ENCODE measurements around the gene VWA3B. TPM values are rescaled to one million over a fixed set of nuclear protein-coding genes. Genes with fewer than 3 reads are reported as not detected.
"Not testable (repeated sequence)": the region's sequence is repeated elsewhere in the genome, so short reads cannot be mapped to it uniquely, and the experiment has no call there.

Gene VWA3B
- polyA plus RNA-seq, 3 donors: not detected

DNA sequence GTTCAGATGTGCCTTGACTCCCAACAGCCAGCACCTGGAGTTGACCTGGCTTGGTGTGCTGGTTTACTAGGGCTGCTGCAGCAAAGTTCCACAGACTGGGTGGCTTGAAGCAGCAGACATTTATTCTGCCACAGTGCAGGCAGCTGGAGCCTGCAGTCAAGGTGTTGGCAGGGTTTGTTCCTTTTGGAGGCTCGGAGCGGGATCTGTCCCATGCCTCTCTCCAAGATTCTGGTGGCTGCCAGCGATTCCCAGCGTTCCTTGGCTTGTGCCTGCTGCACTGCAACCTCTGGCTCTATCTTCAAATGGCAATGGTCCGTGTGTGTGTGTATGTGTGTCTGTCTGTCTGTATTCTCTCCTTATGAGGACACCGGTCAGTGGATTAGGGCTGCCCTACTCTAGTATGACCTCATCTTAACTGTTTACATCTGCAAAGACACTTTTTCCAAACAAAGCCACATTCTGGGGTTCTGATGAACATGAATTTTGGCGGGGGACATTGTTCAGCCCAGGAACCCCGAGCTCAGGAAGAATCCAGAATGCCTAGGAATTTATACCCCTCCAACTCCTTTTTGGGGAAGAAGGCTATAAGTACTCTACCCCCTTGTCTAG is 46.5 kb upstream of the VWA3B start:
- Mint-ChIP-seq H3K9me3 (peaks cover 24 to 36% (median 29%) of the 10 kb centered on the region in 7 donors), H3K36me3 (peaks cover 19 to 20% of the 10 kb centered on the region in 2 donors), H3K4me3 (peak overlapping the region in 1 of 2 donors; percentile 69), H3K27me3 (ENCODE audit: low read depth in 3 of 3) (peaks cover 70 to 85% (median 75%) of the 10 kb centered on the region in 3 donors), H3K27ac (no peak overlapping the region), H3K4me1 (peaks cover 20% of the 10 kb centered on the region)
- no peak for DNase-seq
- Histone ChIP-seq H3K4me3 (replicated peaks in 1 of 3; ENCODE audit: low read depth in 2 of 3, low read length in 3 of 3) (no peak overlapping the region), H3K27me3 (ENCODE audit: control insufficient read depth in 2 of 2, insufficient read depth in 2 of 2, low read length in 2 of 2) (peaks cover 40 to 68% of the 10 kb centered on the region in 2 donors), H3K9me3 (replicated peaks in 1 of 2; ENCODE audit: control insufficient read depth in 1 of 2, insufficient read depth in 1 of 2, low read length in 2 of 2) (peaks cover 19 to 28% of the 10 kb centered on the region in 2 donors), H4K20me1 (ENCODE audit: insufficient read depth, low read length) (peaks cover 5% of the 10 kb centered on the region), H3K36me3 (replicated peaks in 1 of 2; ENCODE audit: control insufficient read depth in 1 of 2, insufficient read depth in 2 of 2, low read length in 2 of 2) (no peaks in the 10 kb centered on the region), H3K79me2 (ENCODE audit: insufficient read depth, low read length) (no peaks in the 10 kb centered on the region), H3K27ac (ENCODE audit: low read depth in 1 of 2, low read length in 2 of 2) (no peak overlapping the region), H3K4me2 (replicated peaks; ENCODE audit: extremely low read depth, low read length, poor library complexity, severe bottlenecking) (no peak overlapping the region), H3K9ac (ENCODE audit: insufficient read depth, low read length, poor library complexity, severe bottlenecking) (no peak overlapping the region), H3K4me1 (ENCODE audit: control insufficient read depth in 1 of 2, insufficient read depth in 2 of 2, low read length in 2 of 2) (peaks cover 18% of the 10 kb centered on the region in 2 donors), H2AFZ (ENCODE audit: insufficient read depth, low read depth, low read length, poor library complexity, severe bottlenecking) (no peak overlapping the region)
- TF ChIP-seq, protein P1, sequence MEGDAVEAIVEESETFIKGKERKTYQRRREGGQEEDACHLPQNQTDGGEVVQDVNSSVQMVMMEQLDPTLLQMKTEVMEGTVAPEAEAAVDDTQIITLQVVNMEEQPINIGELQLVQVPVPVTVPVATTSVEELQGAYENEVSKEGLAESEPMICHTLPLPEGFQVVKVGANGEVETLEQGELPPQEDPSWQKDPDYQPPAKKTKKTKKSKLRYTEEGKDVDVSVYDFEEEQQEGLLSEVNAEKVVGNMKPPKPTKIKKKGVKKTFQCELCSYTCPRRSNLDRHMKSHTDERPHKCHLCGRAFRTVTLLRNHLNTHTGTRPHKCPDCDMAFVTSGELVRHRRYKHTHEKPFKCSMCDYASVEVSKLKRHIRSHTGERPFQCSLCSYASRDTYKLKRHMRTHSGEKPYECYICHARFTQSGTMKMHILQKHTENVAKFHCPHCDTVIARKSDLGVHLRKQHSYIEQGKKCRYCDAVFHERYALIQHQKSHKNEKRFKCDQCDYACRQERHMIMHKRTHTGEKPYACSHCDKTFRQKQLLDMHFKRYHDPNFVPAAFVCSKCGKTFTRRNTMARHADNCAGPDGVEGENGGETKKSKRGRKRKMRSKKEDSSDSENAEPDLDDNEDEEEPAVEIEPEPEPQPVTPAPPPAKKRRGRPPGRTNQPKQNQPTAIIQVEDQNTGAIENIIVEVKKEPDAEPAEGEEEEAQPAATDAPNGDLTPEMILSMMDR (IDR thresholded peaks at IDR 0.05): no peak
- intact Hi-C loops (cut with micrococcal nuclease): no loop called here
- no CpG with 5 or more reads among the region's 8 CpGs for WGBS (ENCODE audit: insufficient coverage)

DNA sequence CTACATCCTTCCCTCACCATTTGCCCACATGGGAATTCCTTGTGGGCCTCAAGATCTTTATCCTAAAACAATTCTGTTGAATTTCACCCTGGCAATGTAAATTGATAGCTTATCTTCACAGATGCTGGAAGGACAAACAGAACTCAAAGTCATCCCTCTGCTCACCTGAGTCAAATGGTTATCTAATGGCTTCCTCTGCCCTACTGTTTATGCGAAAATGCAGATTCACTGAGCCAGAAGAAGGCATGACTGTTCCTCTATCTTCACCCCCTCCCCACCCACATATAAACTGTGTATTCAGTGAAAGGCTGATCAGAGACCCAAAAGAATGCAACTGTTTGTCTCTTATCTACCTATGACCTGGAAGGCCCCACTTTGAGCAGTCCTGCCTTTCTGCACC is 43.9 kb upstream of the VWA3B start:
- peaks cover 28 to 35% of the 10 kb centered on the region in 2 donors for H3K9me3 ChIP-seq (replicated peaks in 1 of 2; ENCODE audit: control insufficient read depth in 1 of 2, insufficient read depth in 1 of 2, low read length in 2 of 2)
- H3K27ac ChIP-seq (ENCODE audit: low read depth in 1 of 2, low read length in 2 of 2): no peak overlapping the region
- no peak overlapping the region for H3K27ac Mint-ChIP-seq
- no peak overlapping the region for H2AFZ ChIP-seq (ENCODE audit: insufficient read depth, low read depth, low read length, poor library complexity, severe bottlenecking)
- DNase-seq: no peak
- no peak overlapping the region for H3K4me3 ChIP-seq (replicated peaks in 1 of 3; ENCODE audit: low read depth in 2 of 3, low read length in 3 of 3)
- no peak overlapping the region for H3K9ac ChIP-seq (ENCODE audit: insufficient read depth, low read length, poor library complexity, severe bottlenecking)
- TF ChIP-seq, protein P1 (IDR thresholded peaks at IDR 0.05): no peak
- no peaks in the 10 kb centered on the region for H3K79me2 ChIP-seq (ENCODE audit: insufficient read depth, low read length)
- H3K27me3 Mint-ChIP-seq (ENCODE audit: low read depth in 3 of 3): peaks cover 51 to 77% (median 53%) of the 10 kb centered on the region in 3 donors
- no CpG with 5 or more reads among the region's 1 CpG for WGBS (ENCODE audit: insufficient coverage)
- H4K20me1 ChIP-seq (ENCODE audit: insufficient read depth, low read length): peaks cover 5% of the 10 kb centered on the region
- intact Hi-C loops (cut with micrococcal nuclease): no loop called here
- peaks cover 33 to 53% (median 36%) of the 10 kb centered on the region in 7 donors for H3K9me3 Mint-ChIP-seq
- H3K36me3 Mint-ChIP-seq: peaks cover 19 to 20% of the 10 kb centered on the region in 2 donors
- H3K4me3 Mint-ChIP-seq: no peak overlapping the region
- H3K27me3 ChIP-seq (ENCODE audit: control insufficient read depth in 2 of 2, insufficient read depth in 2 of 2, low read length in 2 of 2): peaks cover 27 to 49% of the 10 kb centered on the region in 2 donors
- H3K4me1 Mint-ChIP-seq: peaks cover 20% of the 10 kb centered on the region
- no peak overlapping the region for H3K4me2 ChIP-seq (replicated peaks; ENCODE audit: extremely low read depth, low read length, poor library complexity, severe bottlenecking)
- H3K4me1 ChIP-seq (ENCODE audit: control insufficient read depth in 1 of 2, insufficient read depth in 2 of 2, low read length in 2 of 2): peaks cover 18% of the 10 kb centered on the region in 2 donors
- no peaks in the 10 kb centered on the region for H3K36me3 ChIP-seq (replicated peaks in 1 of 2; ENCODE audit: control insufficient read depth in 1 of 2, insufficient read depth in 2 of 2, low read length in 2 of 2)

DNA sequence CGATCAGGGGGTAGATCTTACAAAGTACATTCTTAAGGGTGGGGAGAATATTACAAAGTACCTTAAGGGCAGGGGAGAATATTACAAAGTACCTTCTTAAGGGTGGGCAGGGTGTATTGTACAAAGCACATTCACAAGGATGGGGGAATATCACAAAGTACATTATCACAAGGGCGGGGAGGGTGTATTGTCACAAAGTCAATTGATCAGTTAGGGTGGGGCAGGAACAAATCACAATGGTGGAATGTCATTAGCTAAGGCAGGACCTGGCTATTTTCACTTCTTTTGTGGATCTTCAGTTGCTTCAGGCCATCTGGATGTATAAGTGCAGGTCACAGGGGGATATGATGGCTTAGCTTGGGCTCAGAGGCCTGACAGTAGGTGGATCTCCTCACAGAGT is 42.2 kb upstream of the VWA3B start:
- peaks cover 48 to 76% (median 52%) of the 10 kb centered on the region in 3 donors for H3K27me3 Mint-ChIP-seq (ENCODE audit: low read depth in 3 of 3)
- intact Hi-C loops (cut with micrococcal nuclease); H3K27ac ChIP-seq (ENCODE audit: low read depth in 1 of 2, low read length in 2 of 2); H3K4me3 Mint-ChIP-seq; H3K36me3 ChIP-seq (replicated peaks in 1 of 2; ENCODE audit: control insufficient read depth in 1 of 2, insufficient read depth in 2 of 2, low read length in 2 of 2); H4K20me1 ChIP-seq (ENCODE audit: insufficient read depth, low read length); H3K4me3 ChIP-seq (replicated peaks in 1 of 3; ENCODE audit: low read depth in 2 of 3, low read length in 3 of 3); H3K4me1 Mint-ChIP-seq; DNase-seq; H3K4me1 ChIP-seq (ENCODE audit: control insufficient read depth in 1 of 2, insufficient read depth in 2 of 2, low read length in 2 of 2); H3K79me2 ChIP-seq (ENCODE audit: insufficient read depth, low read length); H3K27ac Mint-ChIP-seq; H3K9ac ChIP-seq (ENCODE audit: insufficient read depth, low read length, poor library complexity, severe bottlenecking); H3K4me2 ChIP-seq (replicated peaks; ENCODE audit: extremely low read depth, low read length, poor library complexity, severe bottlenecking); H2AFZ ChIP-seq (ENCODE audit: insufficient read depth, low read depth, low read length, poor library complexity, severe bottlenecking): not testable (repeated sequence)
- Histone ChIP-seq H3K9me3 (replicated peaks in 1 of 2; ENCODE audit: control insufficient read depth in 1 of 2, insufficient read depth in 1 of 2, low read length in 2 of 2) (peaks cover 28 to 35% of the 10 kb centered on the region in 2 donors), H3K27me3 (ENCODE audit: control insufficient read depth in 2 of 2, insufficient read depth in 2 of 2, low read length in 2 of 2) (peaks cover 27 to 52% of the 10 kb centered on the region in 2 donors)
- H3K9me3 Mint-ChIP-seq: peaks cover 33 to 53% (median 36%) of the 10 kb centered on the region in 7 donors
- 100% methylated on average over 1 of the region's 2 CpGs for WGBS (ENCODE audit: insufficient coverage)
- peaks cover 15 to 18% of the 10 kb centered on the region in 2 donors for H3K36me3 Mint-ChIP-seq

Measured in CD14-positive monocyte (primary cell).